Stimulated activated CD8-positive, alpha-beta memory T cell treated with anti-CD3 and anti-CD28 coated beads, Interleukin-7, amount 100 ng/mL, for 4 hours (primary cell): ENCODE results near the gene MAP3K10.
"Not testable (repeated sequence)": the region's sequence is repeated elsewhere in the genome, so short reads cannot be mapped to it uniquely, and the experiment has no call there.

Source experiments
- DNase-seq, 2 donors: peaks; one replicate each; pipeline ENCODE4 v3.0.0-alpha.2; 2020; ENCODE audit warnings: low read depth in 2 of 2

The MAP3K10 gene

GRCh38 chr19:40217027-40217810, 26.0 kb downstream of the MAP3K10 start:
- DNase-seq: no peak

GRCh38 chr19:40217934-40218890, 27.0 kb downstream of the MAP3K10 start, which contains the start of gene TTC9B:
TTC9B (minus strand) TSS chr19:40218384; CDS start chr19:40218381, 3 bp downstream.
- peak in 1 of 2 donors; percentile 36 for DNase-seq

GRCh38 chr19:40219029-40219428, 27.8 kb downstream of the MAP3K10 start:
- DNase-seq: not testable (repeated sequence)

- no peak for DNase-seq
Observed at GRCh38 chr19:40219721-40220276, 28.6 kb downstream of the MAP3K10 start.

GRCh38 chr19:40220674-40221073, 29.4 kb downstream of the MAP3K10 start:
- no peak for DNase-seq

GRCh38 chr19:40221858-40222619, 30.8 kb downstream of the MAP3K10 start:
- peak; percentile 43 to 55 for DNase-seq

GRCh38 chr19:40223135-40223822, 32.1 kb downstream of the MAP3K10 start:
- no peak for DNase-seq

GRCh38 chr19:40224342-40225150, 33.3 kb downstream of the MAP3K10 start:
- DNase-seq: no peak

GRCh38 chr19:40225440-40226305, 34.4 kb downstream of the MAP3K10 start:
- no peak for DNase-seq

GRCh38 chr19:40228346-40228745, 37.1 kb downstream of the MAP3K10 start:
- no peak for DNase-seq

- no peak for DNase-seq
Observed at GRCh38 chr19:40228863-40229262, 37.6 kb downstream of the MAP3K10 start.

GRCh38 chr19:40229484-40229883, 38.3 kb downstream of the MAP3K10 start:
- peak in 1 of 2 donors; percentile 11 for DNase-seq

- DNase-seq: no peak
Observed at GRCh38 chr19:40229926-40230417, 38.7 kb downstream of the MAP3K10 start.

- no peak for DNase-seq
Observed at GRCh38 chr19:40231057-40231456, 39.8 kb downstream of the MAP3K10 start.

- no peak for DNase-seq
Observed at GRCh38 chr19:40231544-40232424, 40.6 kb downstream of the MAP3K10 start.

- no peak for DNase-seq
Observed at GRCh38 chr19:40232479-40232878, 41.3 kb downstream of the MAP3K10 start.

GRCh38 chr19:40232949-40233810, 42.0 kb downstream of the MAP3K10 start:
- no peak for DNase-seq
